Measurements from ENCODE around the gene KIAA1217.
A peak's percentile ranks its signal among the peaks of the same experiment; 100 is the strongest.

Gene KIAA1217

GRCh38 chr10:24533981-24534380, 325.0 kb downstream of the KIAA1217 start:
- peaks cover 9 to 68% (median 53%) of the 10 kb centered on the region in 5 donors for H3K36me3 ChIP-seq (ENCODE audit: control insufficient read depth in 5 of 5, insufficient read depth in 5 of 5, low read length in 5 of 5)

DNA sequence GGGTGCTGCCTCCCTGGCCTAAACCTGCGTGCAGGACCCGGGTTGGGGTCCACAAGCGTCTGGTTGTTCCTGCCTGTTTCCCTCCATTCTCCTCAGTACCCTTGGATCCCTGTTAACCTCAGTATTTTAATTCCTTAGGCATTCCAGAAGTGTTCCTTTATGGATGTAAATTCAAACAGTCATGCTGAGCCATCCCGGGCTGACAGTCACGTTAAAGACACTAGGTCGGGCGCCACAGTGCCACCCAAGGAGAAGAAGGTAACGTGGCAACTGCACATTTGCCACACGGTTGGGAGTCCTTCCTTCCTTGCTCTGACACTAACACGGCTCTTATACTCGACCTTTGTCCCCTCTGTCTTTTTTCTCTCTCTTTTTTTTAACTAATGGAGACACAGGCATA, 327.7 kb downstream of the KIAA1217 start:
- Histone ChIP-seq H3K4me3 (ENCODE audit: low read depth in 1 of 5, low read length in 5 of 5) (no peak overlapping the region), H3K4me1 (ENCODE audit: control insufficient read depth in 5 of 5, insufficient read depth in 5 of 5, low read length in 5 of 5) (no peaks in the 10 kb centered on the region), H3K27me3 (ENCODE audit: control insufficient read depth in 5 of 5, insufficient read depth in 4 of 5, low read length in 5 of 5) (no peaks in the 10 kb centered on the region), H3K36me3 (ENCODE audit: control insufficient read depth in 5 of 5, insufficient read depth in 5 of 5, low read length in 5 of 5) (peaks cover 9 to 62% (median 56%) of the 10 kb centered on the region in 5 donors), H3K27ac (ENCODE audit: low read depth, low read length) (no peak overlapping the region), H3K9ac (ENCODE audit: low read length in 5 of 5) (no peak overlapping the region), H3K9me3 (ENCODE audit: control insufficient read depth in 5 of 5, low read length in 5 of 5) (no peaks in the 10 kb centered on the region)

More at GRCh38 chr10:24533981-24534380, 325.0 kb downstream of the KIAA1217 start:
- Histone ChIP-seq H3K27me3 (ENCODE audit: control insufficient read depth in 5 of 5, insufficient read depth in 4 of 5, low read length in 5 of 5) (no peaks in the 10 kb centered on the region), H3K4me3 (ENCODE audit: low read depth in 1 of 5, low read length in 5 of 5) (no peak overlapping the region), H3K9ac (ENCODE audit: low read length in 5 of 5) (no peak overlapping the region), H3K27ac (ENCODE audit: low read depth, low read length) (no peak overlapping the region), H3K4me1 (ENCODE audit: control insufficient read depth in 5 of 5, insufficient read depth in 5 of 5, low read length in 5 of 5) (no peaks in the 10 kb centered on the region), H3K9me3 (ENCODE audit: control insufficient read depth in 5 of 5, low read length in 5 of 5) (no peaks in the 10 kb centered on the region)

- H3K4me3 ChIP-seq (ENCODE audit: low read depth in 1 of 5, low read length in 5 of 5): no peak overlapping the region
- peaks cover 7 to 58% (median 50%) of the 10 kb centered on the region in 5 donors for H3K36me3 ChIP-seq (ENCODE audit: control insufficient read depth in 5 of 5, insufficient read depth in 5 of 5, low read length in 5 of 5)
- H3K27ac ChIP-seq (ENCODE audit: low read depth, low read length): no peak overlapping the region
- H3K9ac ChIP-seq (ENCODE audit: low read length in 5 of 5): no peak overlapping the region
- peaks cover 0 to 18% (median 8%) of the 10 kb centered on the region in 5 donors for H3K4me1 ChIP-seq (ENCODE audit: control insufficient read depth in 5 of 5, insufficient read depth in 5 of 5, low read length in 5 of 5)
- no peaks in the 10 kb centered on the region for H3K9me3 ChIP-seq (ENCODE audit: control insufficient read depth in 5 of 5, low read length in 5 of 5)
- no peaks in the 10 kb centered on the region for H3K27me3 ChIP-seq (ENCODE audit: control insufficient read depth in 5 of 5, insufficient read depth in 4 of 5, low read length in 5 of 5)
Observed at GRCh38 chr10:24541239-24541753, 332.4 kb downstream of the KIAA1217 start.

DNA sequence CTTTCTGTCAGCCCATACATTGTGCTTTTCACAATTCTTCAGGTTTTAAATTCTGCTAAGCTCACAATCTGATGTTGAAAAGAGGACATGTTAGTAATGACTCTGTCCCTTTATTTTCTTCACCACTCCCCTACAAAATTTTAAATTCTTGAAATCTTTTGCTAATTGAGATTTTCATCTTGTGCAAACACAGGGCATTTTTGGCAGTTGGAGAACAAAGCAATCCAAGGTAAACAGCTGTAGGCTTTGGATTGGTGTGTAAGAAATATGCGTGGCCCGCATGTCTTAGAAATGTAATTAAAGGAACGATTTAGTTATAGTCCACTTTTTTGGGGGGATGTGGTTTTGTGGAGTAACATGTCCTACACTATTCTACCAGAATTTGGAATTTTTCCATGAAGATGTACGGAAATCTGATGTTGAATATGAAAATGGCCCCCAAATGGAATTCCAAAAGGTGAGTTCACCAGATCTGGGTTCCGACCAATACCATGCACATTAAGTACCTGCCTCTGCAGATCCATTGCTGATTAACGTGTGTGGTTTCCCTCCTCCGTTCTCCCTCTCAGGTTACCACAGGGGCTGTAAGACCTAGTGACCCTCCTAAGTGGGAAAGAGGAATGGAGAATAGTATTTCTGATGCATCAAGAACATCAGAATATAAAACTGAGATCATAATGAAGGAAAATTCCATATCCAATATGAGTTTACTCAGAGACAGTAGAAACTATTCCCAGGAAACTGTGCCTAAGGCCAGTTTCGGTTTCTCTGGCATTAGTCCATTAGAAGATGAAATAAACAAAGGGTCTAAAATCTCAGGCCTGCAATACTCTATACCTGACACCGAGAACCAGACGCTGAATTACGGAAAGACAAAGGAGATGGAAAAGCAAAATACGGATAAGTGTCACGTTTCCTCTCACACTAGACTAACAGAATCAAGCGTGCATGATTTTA, 333.7 kb downstream of the KIAA1217 start:
- no peaks in the 10 kb centered on the region for H3K27me3 ChIP-seq (ENCODE audit: control insufficient read depth in 5 of 5, insufficient read depth in 4 of 5, low read length in 5 of 5)
- peak overlapping the region in 1 of 5 donors; percentile 15 for H3K4me3 ChIP-seq (ENCODE audit: low read depth in 1 of 5, low read length in 5 of 5)
- H3K27ac ChIP-seq (ENCODE audit: low read depth, low read length): peak overlapping the region; percentile 9
- H3K9me3 ChIP-seq (ENCODE audit: control insufficient read depth in 5 of 5, low read length in 5 of 5): no peaks in the 10 kb centered on the region
- peaks cover 0 to 18% (median 8%) of the 10 kb centered on the region in 5 donors for H3K4me1 ChIP-seq (ENCODE audit: control insufficient read depth in 5 of 5, insufficient read depth in 5 of 5, low read length in 5 of 5)
- peaks cover 7 to 47% (median 42%) of the 10 kb centered on the region in 5 donors for H3K36me3 ChIP-seq (ENCODE audit: control insufficient read depth in 5 of 5, insufficient read depth in 5 of 5, low read length in 5 of 5)
- no peak overlapping the region for H3K9ac ChIP-seq (ENCODE audit: low read length in 5 of 5)

- Histone ChIP-seq H3K27ac (ENCODE audit: low read depth, low read length) (no peak overlapping the region), H3K9me3 (ENCODE audit: control insufficient read depth in 5 of 5, low read length in 5 of 5) (no peaks in the 10 kb centered on the region), H3K4me3 (ENCODE audit: low read depth in 1 of 5, low read length in 5 of 5) (no peak overlapping the region), H3K4me1 (ENCODE audit: control insufficient read depth in 5 of 5, insufficient read depth in 5 of 5, low read length in 5 of 5) (peaks cover 0 to 18% (median 8%) of the 10 kb centered on the region in 5 donors), H3K9ac (ENCODE audit: low read length in 5 of 5) (no peak overlapping the region), H3K27me3 (ENCODE audit: control insufficient read depth in 5 of 5, insufficient read depth in 4 of 5, low read length in 5 of 5) (no peaks in the 10 kb centered on the region), H3K36me3 (ENCODE audit: control insufficient read depth in 5 of 5, insufficient read depth in 5 of 5, low read length in 5 of 5) (peaks cover 7 to 41% (median 31%) of the 10 kb centered on the region in 5 donors)
Observed at GRCh38 chr10:24544776-24545175, 335.8 kb downstream of the KIAA1217 start.

GRCh38 chr10:24545585-24545984, 336.6 kb downstream of the KIAA1217 start:
- Histone ChIP-seq H3K9me3 (ENCODE audit: control insufficient read depth in 5 of 5, low read length in 5 of 5) (no peaks in the 10 kb centered on the region), H3K9ac (ENCODE audit: low read length in 5 of 5) (no peak overlapping the region), H3K4me1 (ENCODE audit: control insufficient read depth in 5 of 5, insufficient read depth in 5 of 5, low read length in 5 of 5) (peaks cover 0 to 18% (median 8%) of the 10 kb centered on the region in 5 donors), H3K4me3 (ENCODE audit: low read depth in 1 of 5, low read length in 5 of 5) (no peak overlapping the region), H3K27me3 (ENCODE audit: control insufficient read depth in 5 of 5, insufficient read depth in 4 of 5, low read length in 5 of 5) (no peaks in the 10 kb centered on the region), H3K36me3 (ENCODE audit: control insufficient read depth in 5 of 5, insufficient read depth in 5 of 5, low read length in 5 of 5) (peaks cover 7 to 39% (median 26%) of the 10 kb centered on the region in 5 donors), H3K27ac (ENCODE audit: low read depth, low read length) (no peak overlapping the region)

GRCh38 chr10:24550680-24551079, 341.7 kb downstream of the KIAA1217 start:
- Histone ChIP-seq H3K27me3 (ENCODE audit: control insufficient read depth in 5 of 5, insufficient read depth in 4 of 5, low read length in 5 of 5) (peaks cover 0 to 6% (median 3%) of the 10 kb centered on the region in 5 donors), H3K4me3 (ENCODE audit: low read depth in 1 of 5, low read length in 5 of 5) (no peak overlapping the region), H3K4me1 (ENCODE audit: control insufficient read depth in 5 of 5, insufficient read depth in 5 of 5, low read length in 5 of 5) (no peaks in the 10 kb centered on the region), H3K36me3 (ENCODE audit: control insufficient read depth in 5 of 5, insufficient read depth in 5 of 5, low read length in 5 of 5) (peaks cover 0 to 9% (median 4%) of the 10 kb centered on the region in 5 donors), H3K9ac (ENCODE audit: low read length in 5 of 5) (no peak overlapping the region), H3K27ac (ENCODE audit: low read depth, low read length) (no peak overlapping the region), H3K9me3 (ENCODE audit: control insufficient read depth in 5 of 5, low read length in 5 of 5) (no peaks in the 10 kb centered on the region)

- peaks cover 0 to 4% (median 1%) of the 10 kb centered on the region in 5 donors for H3K36me3 ChIP-seq (ENCODE audit: control insufficient read depth in 5 of 5, insufficient read depth in 5 of 5, low read length in 5 of 5)
- no peak overlapping the region for H3K9ac ChIP-seq (ENCODE audit: low read length in 5 of 5)
- no peak overlapping the region for H3K4me3 ChIP-seq (ENCODE audit: low read depth in 1 of 5, low read length in 5 of 5)
- H3K9me3 ChIP-seq (ENCODE audit: control insufficient read depth in 5 of 5, low read length in 5 of 5): no peaks in the 10 kb centered on the region
- H3K27me3 ChIP-seq (ENCODE audit: control insufficient read depth in 5 of 5, insufficient read depth in 4 of 5, low read length in 5 of 5): peaks cover 0 to 6% (median 3%) of the 10 kb centered on the region in 5 donors
- H3K4me1 ChIP-seq (ENCODE audit: control insufficient read depth in 5 of 5, insufficient read depth in 5 of 5, low read length in 5 of 5): no peaks in the 10 kb centered on the region
- H3K27ac ChIP-seq (ENCODE audit: low read depth, low read length): no peak overlapping the region
Observed at GRCh38 chr10:24551161-24551560, 342.2 kb downstream of the KIAA1217 start.

GRCh38 chr10:24552346-24553016, 343.5 kb downstream of the KIAA1217 start:
- Histone ChIP-seq H3K4me3 (ENCODE audit: low read depth in 1 of 5, low read length in 5 of 5) (no peak overlapping the region), H3K4me1 (ENCODE audit: control insufficient read depth in 5 of 5, insufficient read depth in 5 of 5, low read length in 5 of 5) (peaks cover 0 to 10% (median 7%) of the 10 kb centered on the region in 5 donors), H3K27ac (ENCODE audit: low read depth, low read length) (no peak overlapping the region), H3K9me3 (ENCODE audit: control insufficient read depth in 5 of 5, low read length in 5 of 5) (no peaks in the 10 kb centered on the region), H3K27me3 (ENCODE audit: control insufficient read depth in 5 of 5, insufficient read depth in 4 of 5, low read length in 5 of 5) (peaks cover 0 to 7% (median 3%) of the 10 kb centered on the region in 5 donors), H3K9ac (ENCODE audit: low read length in 5 of 5) (no peak overlapping the region), H3K36me3 (ENCODE audit: control insufficient read depth in 5 of 5, insufficient read depth in 5 of 5, low read length in 5 of 5) (peaks cover 0 to 3% (median 0%) of the 10 kb centered on the region in 5 donors)
